Smooth muscle cell (in vitro differentiated cells): ENCODE measurements around the gene RNF217. TPM values are rescaled to one million over a fixed set of nuclear protein-coding genes. Genes with fewer than 3 reads are reported as not detected.

Source experiments
- DNase-seq: peaks from one replicate; lab custom pipeline; 2025; ENCODE audit not compliant: unreplicated experiment; lab: John Stamatoyannopoulos, UW
- H2AFZ ChIP-seq: fragments of 200-600 bp; sonication (generic); 2 replicates; pipeline ENCODE4 v1.6.0; 2016; ENCODE audit warnings: antibody characterized with exemption, low read depth, mild to moderate bottlenecking
- H3F3A ChIP-seq: fragments of 200-600 bp; sonication (generic); 2 replicates; pipeline ENCODE4 v1.6.0; 2017; ENCODE audit warnings: antibody characterized with exemption, low read depth
- H3K27ac ChIP-seq: fragments of 200-600 bp; sonication (generic); 2 replicates; pipeline ENCODE4 v1.5.1; 2016; ENCODE audit warnings: low read depth, mild to moderate bottlenecking
- H3K27me3 ChIP-seq: fragments of 200-600 bp; sonication (generic); 2 replicates; pipeline ENCODE4 v1.6.1; 2016; ENCODE audit warnings: low read depth, mild to moderate bottlenecking
- H3K36me3 ChIP-seq: fragments of 200-600 bp; sonication (generic); 2 replicates; pipeline ENCODE4 v1.5.1; 2016; ENCODE audit warnings: low read depth
- H3K4me1 ChIP-seq: fragments of 200-600 bp; sonication (generic); 2 replicates; pipeline ENCODE4 v1.5.1; 2016; ENCODE audit warnings: low read depth
- H3K4me2 ChIP-seq: fragments of 200-600 bp; sonication (generic); 2 replicates; pipeline ENCODE4 v1.6.0; 2016; ENCODE audit warnings: mild to moderate bottlenecking
- H3K4me3 ChIP-seq: fragments of 200-600 bp; sonication (generic); 2 replicates; pipeline ENCODE4 v1.5.1; 2016; ENCODE audit warnings: mild to moderate bottlenecking
- H3K79me2 ChIP-seq: fragments of 200-600 bp; sonication (generic); 2 replicates; pipeline ENCODE4 v1.6.0; 2016; ENCODE audit warnings: low read depth, mild to moderate bottlenecking
- H3K9ac ChIP-seq: fragments of 200-600 bp; sonication (generic); 2 replicates; pipeline ENCODE4 v1.6.0; 2016; ENCODE audit warnings: low read depth
- H3K9me3 ChIP-seq: fragments of 200-600 bp; sonication (generic); replicated peaks from 2 replicates; pipeline ENCODE4 v1.5.1; 2016; ENCODE audit warnings: low read depth
- H4K20me1 ChIP-seq: fragments of 200-600 bp; sonication (generic); 2 replicates; pipeline ENCODE4 v1.6.0; 2016; ENCODE audit warnings: low read depth
- WGBS: methylation state at CpG from one replicate; pipeline ENCODE4 v1.1.7; 2016; ENCODE audit warnings: low lambda C conversion rate; 5-methylcytosine and 5-hydroxymethylcytosine counted together
- polyA plus RNA-seq: library from polyadenylated mRNA; unstranded; fragments of >200 nt; fragmentation: Nextera tagmentation; extraction: Ambion mirVana; gene quantifications from 2 replicates; pipeline ENCODE4 v1.2.1, GENCODE V29; 2016
- total RNA-seq: library from RNA; depleted of rRNA; stranded (reverse); fragments of >200 nt; gene quantifications from 2 replicates; pipeline ENCODE4 v1.2.3, GENCODE V29; 2014
- TF ChIP-seq, protein P1 (sequence below): fragments of 200-600 bp; sonication (generic); IDR thresholded peaks from 2 replicates; pipeline ENCODE4 v1.5.1; 2017; ENCODE audit warnings: borderline replicate concordance, mild to moderate bottlenecking, antibody characterized with exemption; ENCODE audit not compliant: insufficient read depth, poor library complexity, severe bottlenecking

RNF217 gene
- total and polyA plus RNA-seq, 2 experiments from 2014 or later, result 15.6 to 127 TPM

GRCh38 chr6:124977067-124977908 lies 15.1 kb downstream of the RNF217 start:
- DNase-seq, result no peak
- peak overlapping the region; percentile 2 for H3K4me2 ChIP-seq
- WGBS, result 27% methylated on average over 1 of the region's 1 CpG

DNA sequence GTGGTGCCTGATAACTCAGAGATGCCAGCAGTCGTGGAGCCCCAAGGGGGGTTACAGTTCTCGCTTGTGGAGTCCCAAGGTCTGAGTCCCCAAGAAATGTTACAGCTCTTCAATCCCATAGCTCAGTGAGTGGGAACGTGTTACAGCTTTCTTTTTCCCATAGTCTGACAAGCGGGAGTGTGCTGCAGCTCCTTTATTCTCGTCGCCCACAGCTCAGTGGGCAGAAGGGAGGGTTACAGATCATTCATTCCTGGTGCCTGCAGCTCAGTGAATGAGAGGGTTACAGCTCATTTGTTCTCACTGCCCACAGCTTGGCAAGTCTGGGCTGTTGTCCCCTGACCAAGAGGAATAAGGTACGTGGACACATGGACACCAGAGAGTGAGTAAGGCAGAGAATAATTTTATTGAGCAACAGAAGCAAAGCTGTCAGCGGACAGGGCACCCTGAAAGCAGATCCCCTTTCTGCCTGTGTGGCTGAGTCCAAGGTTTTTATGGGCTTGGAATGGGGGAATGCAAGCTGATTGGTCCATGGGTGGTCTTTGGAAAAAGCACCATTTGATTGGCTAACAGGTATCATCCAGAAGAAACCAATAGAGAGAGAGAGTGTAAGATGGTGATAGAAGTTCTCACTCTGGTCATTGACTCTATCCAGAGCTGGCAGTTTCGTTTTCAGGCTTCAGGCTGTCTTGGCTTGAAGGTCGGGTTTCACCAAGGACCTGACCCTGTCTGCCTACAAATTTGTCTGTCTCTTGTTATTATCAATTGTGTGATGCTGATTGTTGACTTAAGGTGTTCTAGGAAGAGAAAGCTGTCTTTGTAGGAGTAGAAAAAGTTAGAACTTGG lies 16.4 kb downstream of the RNF217 start:
- Histone ChIP-seq H3K4me1 (peaks cover 28% of the 10 kb centered on the region), H3K79me2 (peaks cover 98% of the 10 kb centered on the region), H3K27me3 (no peaks in the 10 kb centered on the region), H3K36me3 (no peaks in the 10 kb centered on the region), H3K9ac (no peak overlapping the region), H3K9me3 (no peaks in the 10 kb centered on the region), H3K4me3 (no peak overlapping the region), H3K27ac (peak overlapping the region; percentile 74), H3K4me2 (peak overlapping the region; percentile 29), H2AFZ (no peak overlapping the region), H3F3A (peaks cover 16% of the 10 kb centered on the region), H4K20me1 (peaks cover 75% of the 10 kb centered on the region)
- WGBS, result 69% methylated on average over 10 of the region's 10 CpGs
- DNase-seq, result no peak
- TF ChIP-seq, protein P1, sequence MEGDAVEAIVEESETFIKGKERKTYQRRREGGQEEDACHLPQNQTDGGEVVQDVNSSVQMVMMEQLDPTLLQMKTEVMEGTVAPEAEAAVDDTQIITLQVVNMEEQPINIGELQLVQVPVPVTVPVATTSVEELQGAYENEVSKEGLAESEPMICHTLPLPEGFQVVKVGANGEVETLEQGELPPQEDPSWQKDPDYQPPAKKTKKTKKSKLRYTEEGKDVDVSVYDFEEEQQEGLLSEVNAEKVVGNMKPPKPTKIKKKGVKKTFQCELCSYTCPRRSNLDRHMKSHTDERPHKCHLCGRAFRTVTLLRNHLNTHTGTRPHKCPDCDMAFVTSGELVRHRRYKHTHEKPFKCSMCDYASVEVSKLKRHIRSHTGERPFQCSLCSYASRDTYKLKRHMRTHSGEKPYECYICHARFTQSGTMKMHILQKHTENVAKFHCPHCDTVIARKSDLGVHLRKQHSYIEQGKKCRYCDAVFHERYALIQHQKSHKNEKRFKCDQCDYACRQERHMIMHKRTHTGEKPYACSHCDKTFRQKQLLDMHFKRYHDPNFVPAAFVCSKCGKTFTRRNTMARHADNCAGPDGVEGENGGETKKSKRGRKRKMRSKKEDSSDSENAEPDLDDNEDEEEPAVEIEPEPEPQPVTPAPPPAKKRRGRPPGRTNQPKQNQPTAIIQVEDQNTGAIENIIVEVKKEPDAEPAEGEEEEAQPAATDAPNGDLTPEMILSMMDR, result no peak

More at GRCh38 chr6:124977067-124977908, 15.1 kb downstream of the RNF217 start:
- TF ChIP-seq, protein P1, result no peak
- Histone ChIP-seq H3K9me3 (no peaks in the 10 kb centered on the region), H3K36me3 (peaks cover 9% of the 10 kb centered on the region), H3F3A (peaks cover 16% of the 10 kb centered on the region), H3K27ac (peak overlapping the region; percentile 74), H3K9ac (no peak overlapping the region), H3K79me2 (peaks cover 98% of the 10 kb centered on the region), H3K4me1 (peaks cover 21% of the 10 kb centered on the region), H4K20me1 (peaks cover 78% of the 10 kb centered on the region), H3K4me3 (no peak overlapping the region), H2AFZ (no peak overlapping the region), H3K27me3 (no peaks in the 10 kb centered on the region)

GRCh38 chr6:124979294-124979678 lies 17.0 kb downstream of the RNF217 start:
- no peak overlapping the region for H3K4me3 ChIP-seq
- H3K4me2 ChIP-seq, result peak overlapping the region; percentile 79
- peak overlapping the region; percentile 74 for H3K27ac ChIP-seq
- H3K36me3 ChIP-seq, result no peaks in the 10 kb centered on the region
- TF ChIP-seq, protein P1, result no peak
- H3F3A ChIP-seq, result peaks cover 16% of the 10 kb centered on the region
- no peak overlapping the region for H3K9ac ChIP-seq
- peaks cover 75% of the 10 kb centered on the region for H4K20me1 ChIP-seq
- DNase-seq, result no peak
- peaks cover 31% of the 10 kb centered on the region for H3K4me1 ChIP-seq
- no peak overlapping the region for H2AFZ ChIP-seq
- H3K9me3 ChIP-seq, result no peaks in the 10 kb centered on the region
- H3K79me2 ChIP-seq, result peaks cover 98% of the 10 kb centered on the region
- H3K27me3 ChIP-seq, result no peaks in the 10 kb centered on the region
- 98% methylated on average over 4 of the region's 4 CpGs for WGBS
